ENCODE data around the gene OGFOD3. TPM values are rescaled to one million over a fixed set of nuclear protein-coding genes. Genes with fewer than 3 reads are reported as not detected.
A peak's percentile ranks its signal among the peaks of the same experiment; 100 is the strongest.

The OGFOD3 gene
- total RNA-seq, 1 donor from 2014 or later = 19.9 TPM

DNA sequence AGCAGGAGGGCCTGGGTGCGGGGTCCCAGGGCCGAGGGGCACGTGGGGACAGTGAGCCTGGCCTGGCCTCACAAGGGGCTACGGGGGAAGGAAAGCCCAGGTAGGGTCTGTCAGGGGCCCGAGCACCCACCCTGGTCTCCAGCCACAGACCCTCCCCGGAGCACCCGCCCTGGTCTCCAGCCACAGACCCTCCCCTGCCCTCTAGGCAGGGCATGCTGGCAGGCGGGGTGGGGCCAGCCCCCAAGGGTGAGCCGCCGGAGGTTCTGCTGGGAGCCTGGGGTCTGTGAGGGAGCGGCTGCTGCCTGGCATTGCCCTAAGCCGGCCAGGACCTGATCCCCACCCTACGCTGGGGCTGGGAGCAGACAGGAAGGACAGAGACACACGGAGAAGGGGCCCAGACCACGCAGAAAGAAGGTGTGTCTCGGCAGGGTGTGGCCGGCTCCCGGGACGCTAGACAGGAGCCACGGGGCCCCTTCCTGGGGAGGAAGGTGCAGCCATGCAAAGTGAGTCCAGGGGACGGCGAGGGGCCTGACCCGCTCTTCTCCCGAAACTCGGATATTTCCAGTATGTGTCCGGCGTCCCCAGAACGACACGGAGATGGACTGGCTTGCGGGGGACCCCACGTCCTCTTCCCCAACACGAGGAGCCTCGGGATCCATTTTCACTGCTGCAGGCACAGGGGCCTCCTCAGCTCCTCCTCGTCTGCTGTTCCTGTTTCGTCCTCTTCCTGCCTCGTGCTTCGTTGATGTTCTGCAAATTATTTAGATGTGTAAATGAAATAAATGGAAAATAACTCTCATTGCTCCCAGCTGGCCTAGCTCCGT lies 31.3 kb downstream of the OGFOD3 start:
- DNase-seq (ENCODE audit: low spot score) = no peak
- no peak for TF ChIP-seq CTCF (IDR thresholded peaks at IDR 0.05)
- no peak overlapping the region for H3K27ac Mint-ChIP-seq (ENCODE audit: unreplicated experiment)
- peaks cover 5% of the 10 kb centered on the region for H3K27me3 Mint-ChIP-seq (ENCODE audit: low read depth)
- H3K9me3 Mint-ChIP-seq (ENCODE audit: low read depth) = no peaks in the 10 kb centered on the region
- H3K4me3 Mint-ChIP-seq (ENCODE audit: unreplicated experiment) = no peak overlapping the region
- peaks cover 11% of the 10 kb centered on the region for H3K4me1 Mint-ChIP-seq (ENCODE audit: low read depth)
- no peaks in the 10 kb centered on the region for H3K36me3 Mint-ChIP-seq (ENCODE audit: low read depth)

- Mint-ChIP-seq H3K27ac (ENCODE audit: unreplicated experiment) (no peak overlapping the region), H3K27me3 (ENCODE audit: low read depth) (peaks cover 9% of the 10 kb centered on the region), H3K4me1 (ENCODE audit: low read depth) (peaks cover 11% of the 10 kb centered on the region), H3K4me3 (ENCODE audit: unreplicated experiment) (no peak overlapping the region), H3K9me3 (ENCODE audit: low read depth) (no peaks in the 10 kb centered on the region), H3K36me3 (ENCODE audit: low read depth) (no peaks in the 10 kb centered on the region)
- peak; percentile 87 for DNase-seq (ENCODE audit: low spot score)
- TF ChIP-seq CTCF (IDR thresholded peaks at IDR 0.05) = no peak
Measured at GRCh38 chr17:82386255-82386831, 32.0 kb downstream of the OGFOD3 start.

DNA sequence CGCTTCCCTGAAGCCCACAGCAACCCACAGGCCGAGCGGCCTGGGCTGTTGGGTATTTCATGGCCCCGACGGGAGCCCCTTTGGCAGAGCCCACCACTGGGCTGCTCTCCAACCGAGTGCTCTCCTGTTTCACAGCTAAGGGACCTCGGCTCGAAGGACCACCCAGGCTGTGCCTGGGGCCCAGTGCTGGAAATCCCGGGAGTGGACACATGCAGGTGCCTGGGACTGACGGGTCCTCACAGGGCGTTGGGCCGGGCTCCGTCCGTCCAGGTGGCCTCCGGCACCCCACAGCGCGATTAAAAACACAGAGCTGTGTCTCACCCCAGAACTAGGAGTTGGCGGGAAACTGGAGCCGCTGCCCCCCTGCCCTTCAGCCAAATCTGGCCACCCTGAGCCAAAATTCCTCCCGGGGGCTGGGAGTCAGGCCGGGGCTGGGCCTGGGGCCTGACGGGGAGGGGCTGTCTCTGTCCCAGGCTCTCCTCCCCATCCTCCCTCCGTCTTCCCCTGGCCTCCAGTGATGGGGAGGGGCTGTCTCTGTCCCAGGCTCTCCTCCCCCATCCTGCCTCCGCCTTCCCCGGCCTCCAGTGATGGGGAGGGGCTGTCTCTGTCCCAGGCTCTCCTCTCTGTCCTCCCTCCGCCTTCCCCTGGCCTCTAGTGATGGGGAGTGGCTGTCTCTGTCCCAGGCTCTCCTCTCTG lies 32.7 kb downstream of the OGFOD3 start:
- H3K4me1 Mint-ChIP-seq (ENCODE audit: low read depth) = peaks cover 11% of the 10 kb centered on the region
- no peaks in the 10 kb centered on the region for H3K9me3 Mint-ChIP-seq (ENCODE audit: low read depth)
- no peak overlapping the region for H3K4me3 Mint-ChIP-seq (ENCODE audit: unreplicated experiment)
- no peak for TF ChIP-seq CTCF (IDR thresholded peaks at IDR 0.05)
- H3K27ac Mint-ChIP-seq (ENCODE audit: unreplicated experiment) = no peak overlapping the region
- DNase-seq (ENCODE audit: low spot score) = no peak
- H3K36me3 Mint-ChIP-seq (ENCODE audit: low read depth) = no peaks in the 10 kb centered on the region
- peaks cover 15% of the 10 kb centered on the region for H3K27me3 Mint-ChIP-seq (ENCODE audit: low read depth)

DNA sequence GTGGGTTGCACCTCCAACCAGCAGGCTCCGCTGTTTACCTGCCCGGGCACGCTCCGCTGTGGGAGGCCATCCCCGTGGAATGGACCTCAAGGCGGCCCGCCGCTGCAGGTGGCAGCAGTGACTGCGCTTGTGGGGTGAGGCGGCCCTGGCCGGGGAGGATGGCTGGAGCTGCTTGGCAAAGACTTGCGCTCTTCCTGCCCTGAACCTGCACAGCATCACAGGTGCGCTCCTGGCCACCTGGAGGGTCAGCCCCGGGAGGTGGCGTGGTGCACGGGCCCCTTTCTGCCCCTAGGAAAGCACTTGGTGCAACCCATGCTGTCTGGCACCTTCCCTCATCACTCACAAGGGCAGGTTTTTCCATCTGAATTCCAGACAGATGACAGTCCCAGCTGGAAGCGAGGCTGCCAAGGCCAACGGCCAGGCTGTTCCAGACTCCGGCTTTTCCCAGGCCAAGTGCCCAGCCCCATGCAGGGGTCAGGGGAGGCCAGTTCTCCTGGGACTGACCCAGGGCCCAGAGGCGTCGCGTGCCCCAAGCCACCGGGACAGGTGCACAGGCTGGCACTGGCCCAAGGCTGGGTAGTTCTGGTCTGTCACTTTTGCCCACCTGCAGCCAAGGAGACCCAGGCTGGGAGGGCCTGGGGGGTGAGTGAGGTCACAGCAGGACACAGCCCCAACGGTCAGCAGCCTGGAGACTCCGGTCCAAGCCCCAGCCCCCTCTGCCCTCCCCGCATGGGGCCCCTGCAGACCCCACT lies 33.5 kb downstream of the OGFOD3 start:
- TF ChIP-seq CTCF (IDR thresholded peaks at IDR 0.05) = no peak
- no peak overlapping the region for H3K4me3 Mint-ChIP-seq (ENCODE audit: unreplicated experiment)
- H3K27ac Mint-ChIP-seq (ENCODE audit: unreplicated experiment) = no peak overlapping the region
- no peaks in the 10 kb centered on the region for H3K36me3 Mint-ChIP-seq (ENCODE audit: low read depth)
- no peaks in the 10 kb centered on the region for H3K9me3 Mint-ChIP-seq (ENCODE audit: low read depth)
- H3K27me3 Mint-ChIP-seq (ENCODE audit: low read depth) = peaks cover 22% of the 10 kb centered on the region
- no peak for DNase-seq (ENCODE audit: low spot score)
- H3K4me1 Mint-ChIP-seq (ENCODE audit: low read depth) = peaks cover 11% of the 10 kb centered on the region
